ENCODE measurements around the gene PDIA2. TPM values are rescaled to one million over a fixed set of nuclear protein-coding genes. Genes with fewer than 3 reads are reported as not detected.

The PDIA2 gene
- total and polyA plus RNA-seq, 7 donors, result 0.60 to 5.5 (median 0.82) TPM; not detected in 1

DNA sequence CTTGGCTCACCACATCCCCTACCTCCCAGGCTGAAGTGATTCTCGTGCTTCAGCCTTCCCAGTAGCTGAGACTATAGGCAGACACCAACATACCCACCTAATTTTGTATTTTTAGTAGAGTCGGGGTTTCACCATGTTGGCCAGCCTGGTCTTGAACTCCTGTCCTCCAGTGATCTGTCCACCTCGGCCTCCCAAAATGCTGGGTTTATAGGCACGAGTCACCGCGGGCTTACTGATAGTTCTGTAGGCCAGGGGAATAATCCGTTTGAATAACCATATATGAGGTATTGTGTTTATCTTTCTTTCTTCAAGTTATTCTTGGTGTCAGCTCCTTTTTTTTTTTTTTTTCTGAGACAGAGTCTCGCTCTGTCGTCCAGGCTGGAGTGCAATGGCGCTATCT lies 40.7 kb upstream of the PDIA2 start:
- 82 to 88% methylated on average over 10 of the region's 10 CpGs for WGBS, 2 donors
- Histone ChIP-seq H3K27me3 (no peaks in the 10 kb centered on the region), H3K4me3 (no peak overlapping the region), H3K4me1 (peaks cover 0 to 30% (median 20%) of the 10 kb centered on the region in 4 donors), H3K36me3 (no peaks in the 10 kb centered on the region), H3K27ac (peak overlapping the region in 3 of 4 donors; percentile 18 to 26 (median 26)), H3K9me3 (no peaks in the 10 kb centered on the region)
- no peak for TF ChIP-seq POLR2AphosphoS5 (IDR thresholded peaks at IDR 0.05)
- no peak for TF ChIP-seq POLR2A (IDR thresholded peaks at IDR 0.05)
- no peak for TF ChIP-seq EP300 (IDR thresholded peaks at IDR 0.05)
- TF ChIP-seq CTCF (IDR thresholded peaks at IDR 0.05), result no peak
- intact Hi-C loops (cut with DNase I), result no loop called here
- DNase-seq, result no peak

- WGBS, 2 donors, result 81 to 86% methylated on average over 4 of the region's 4 CpGs
- peaks cover 0 to 30% (median 20%) of the 10 kb centered on the region in 4 donors for H3K4me1 ChIP-seq
- no peak for DNase-seq
- no peaks in the 10 kb centered on the region for H3K9me3 ChIP-seq
- H3K4me3 ChIP-seq, result no peak overlapping the region
- intact Hi-C loops (cut with DNase I), result no loop called here
- no peak overlapping the region for H3K27ac ChIP-seq
- TF ChIP-seq EP300 (IDR thresholded peaks at IDR 0.05), result no peak
- no peak for TF ChIP-seq POLR2A (IDR thresholded peaks at IDR 0.05)
- no peak for TF ChIP-seq CTCF (IDR thresholded peaks at IDR 0.05)
- no peak for TF ChIP-seq POLR2AphosphoS5 (IDR thresholded peaks at IDR 0.05)
- no peaks in the 10 kb centered on the region for H3K36me3 ChIP-seq
- no peaks in the 10 kb centered on the region for H3K27me3 ChIP-seq
Observed at GRCh38 chr16:243348-243747, 39.6 kb upstream of the PDIA2 start.

GRCh38 chr16:245105-245504 lies 37.9 kb upstream of the PDIA2 start:
- 95 to 96% methylated on average over 9 of the region's 9 CpGs for WGBS, 2 donors
- H3K27me3 ChIP-seq, result no peaks in the 10 kb centered on the region
- H3K9me3 ChIP-seq, result no peaks in the 10 kb centered on the region
- no peak for TF ChIP-seq CTCF (IDR thresholded peaks at IDR 0.05)
- no peak for TF ChIP-seq EP300 (IDR thresholded peaks at IDR 0.05)
- no peak for TF ChIP-seq POLR2AphosphoS5 (IDR thresholded peaks at IDR 0.05)
- TF ChIP-seq POLR2A (IDR thresholded peaks at IDR 0.05), result no peak
- H3K4me1 ChIP-seq, result peaks cover 0 to 20% (median 11%) of the 10 kb centered on the region in 4 donors
- no peak overlapping the region for H3K27ac ChIP-seq
- peaks cover 0 to 11% (median 0%) of the 10 kb centered on the region in 4 donors for H3K36me3 ChIP-seq
- DNase-seq, result no peak
- no peak overlapping the region for H3K4me3 ChIP-seq
- intact Hi-C loops (cut with DNase I), result no loop called here

DNA sequence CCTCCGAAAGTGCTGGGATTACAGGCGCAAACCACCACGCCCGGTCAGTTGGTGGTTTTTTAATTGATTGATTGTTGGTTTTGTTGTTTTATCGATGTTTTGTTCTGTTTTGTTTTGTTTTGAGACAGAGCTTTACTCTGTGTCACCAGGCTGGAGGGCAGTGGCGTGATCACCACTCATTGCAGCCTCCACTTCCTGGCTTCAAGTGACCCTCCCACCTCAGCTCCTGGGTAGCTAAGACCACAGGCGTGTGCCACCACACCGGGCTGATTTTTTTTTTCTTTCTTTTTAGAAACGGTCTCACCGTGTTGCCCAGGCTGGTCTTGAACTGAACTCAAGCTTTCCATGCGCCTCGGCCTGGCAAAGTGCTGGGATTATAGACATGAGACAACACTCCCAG lies 35.9 kb upstream of the PDIA2 start:
- intact Hi-C loops (cut with DNase I), result no loop called here
- Histone ChIP-seq H3K9me3 (no peaks in the 10 kb centered on the region), H3K4me1 (peaks cover 0 to 4% (median 0%) of the 10 kb centered on the region in 4 donors), H3K27me3 (no peaks in the 10 kb centered on the region), H3K27ac (no peak overlapping the region), H3K4me3 (no peak overlapping the region), H3K36me3 (peaks cover 0 to 22% (median 3%) of the 10 kb centered on the region in 4 donors)
- TF ChIP-seq CTCF (IDR thresholded peaks at IDR 0.05), result no peak
- TF ChIP-seq POLR2AphosphoS5 (IDR thresholded peaks at IDR 0.05), result no peak
- no peak for TF ChIP-seq EP300 (IDR thresholded peaks at IDR 0.05)
- TF ChIP-seq POLR2A (IDR thresholded peaks at IDR 0.05), result no peak
- 95 to 96% methylated on average over 12 of the region's 12 CpGs for WGBS, 2 donors
- DNase-seq, result no peak

GRCh38 chr16:249431-249830 lies 33.5 kb upstream of the PDIA2 start:
- Histone ChIP-seq H3K27ac (no peak overlapping the region), H3K36me3 (peaks cover 0 to 41% (median 16%) of the 10 kb centered on the region in 4 donors), H3K4me3 (no peak overlapping the region), H3K9me3 (no peaks in the 10 kb centered on the region), H3K27me3 (no peaks in the 10 kb centered on the region), H3K4me1 (no peaks in the 10 kb centered on the region)
- intact Hi-C loops (cut with DNase I), result no loop called here
- no peak for TF ChIP-seq EP300 (IDR thresholded peaks at IDR 0.05)
- TF ChIP-seq POLR2AphosphoS5 (IDR thresholded peaks at IDR 0.05), result no peak
- no peak for TF ChIP-seq CTCF (IDR thresholded peaks at IDR 0.05)
- no peak for TF ChIP-seq POLR2A (IDR thresholded peaks at IDR 0.05)
- DNase-seq, result no peak
- 87% methylated on average over 12 of the region's 12 CpGs for WGBS, 2 donors
